Measurements from ENCODE around the gene CACNG8.

CACNG8 gene

GRCh38 chr19:53988981-53989380 lies 26.2 kb downstream of the CACNG8 start:
- Histone ChIP-seq H3K9me3 (replicated peaks in 1 of 2; ENCODE audit: control insufficient read depth in 2 of 2, insufficient read depth in 1 of 2, low read depth in 1 of 2, low read length in 2 of 2) (no peaks in the 10 kb centered on the region), H2BK120ac (ENCODE audit: low read depth, low read length) (no peak overlapping the region), H2AK5ac (ENCODE audit: low read depth, low read length) (no peak overlapping the region), H2BK5ac (ENCODE audit: low read length) (no peak overlapping the region), H4K8ac (ENCODE audit: low read depth, low read length) (no peak overlapping the region), H3K14ac (ENCODE audit: low read length) (no peak overlapping the region), H3K27me3 (ENCODE audit: control insufficient read depth in 3 of 3, insufficient read depth in 3 of 3, low read depth in 1 of 3, low read length in 3 of 3) (peaks cover 0 to 8% (median 0%) of the 10 kb centered on the region in 3 experiments), H3K9ac (ENCODE audit: low read depth, low read length, poor library complexity) (no peak overlapping the region), H3K79me1 (ENCODE audit: low read depth, low read length) (no peaks in the 10 kb centered on the region), H2AFZ (ENCODE audit: low read length) (no peak overlapping the region), H4K91ac (ENCODE audit: low read depth, low read length, poor library complexity) (no peak overlapping the region), H3K23ac (ENCODE audit: low read depth, low read length, poor library complexity) (no peak overlapping the region), H3K27ac (replicated peaks; ENCODE audit: low read length) (no peak overlapping the region), H3K18ac (ENCODE audit: low read length) (no peak overlapping the region), H2BK15ac (ENCODE audit: low read length) (no peak overlapping the region), H2BK12ac (ENCODE audit: low read length) (no peak overlapping the region), H3K4ac (ENCODE audit: low read length) (no peak overlapping the region), H3K4me2 (ENCODE audit: insufficient read depth, low read length, poor library complexity, severe bottlenecking) (no peak overlapping the region), H3K36me3 (replicated peaks in 1 of 2; ENCODE audit: control insufficient read depth in 2 of 2, insufficient read depth in 2 of 2, low read length in 2 of 2) (no peaks in the 10 kb centered on the region), H3K4me1 (ENCODE audit: control insufficient read depth in 2 of 2, insufficient read depth in 1 of 2, low read depth in 1 of 2, low read length in 2 of 2) (peaks cover 3 to 11% of the 10 kb centered on the region in 2 donors), H3K4me3 (ENCODE audit: low read length in 2 of 2) (no peak overlapping the region)
- no peak for DNase-seq (ENCODE audit: low spot score)
- no CpG with 5 or more reads among the region's 6 CpGs for WGBS, 2 donors (ENCODE audit: extremely low coverage in 2 of 2, insufficient read length in 2 of 2, insufficient replicate concordance in 1 of 2)

DNA sequence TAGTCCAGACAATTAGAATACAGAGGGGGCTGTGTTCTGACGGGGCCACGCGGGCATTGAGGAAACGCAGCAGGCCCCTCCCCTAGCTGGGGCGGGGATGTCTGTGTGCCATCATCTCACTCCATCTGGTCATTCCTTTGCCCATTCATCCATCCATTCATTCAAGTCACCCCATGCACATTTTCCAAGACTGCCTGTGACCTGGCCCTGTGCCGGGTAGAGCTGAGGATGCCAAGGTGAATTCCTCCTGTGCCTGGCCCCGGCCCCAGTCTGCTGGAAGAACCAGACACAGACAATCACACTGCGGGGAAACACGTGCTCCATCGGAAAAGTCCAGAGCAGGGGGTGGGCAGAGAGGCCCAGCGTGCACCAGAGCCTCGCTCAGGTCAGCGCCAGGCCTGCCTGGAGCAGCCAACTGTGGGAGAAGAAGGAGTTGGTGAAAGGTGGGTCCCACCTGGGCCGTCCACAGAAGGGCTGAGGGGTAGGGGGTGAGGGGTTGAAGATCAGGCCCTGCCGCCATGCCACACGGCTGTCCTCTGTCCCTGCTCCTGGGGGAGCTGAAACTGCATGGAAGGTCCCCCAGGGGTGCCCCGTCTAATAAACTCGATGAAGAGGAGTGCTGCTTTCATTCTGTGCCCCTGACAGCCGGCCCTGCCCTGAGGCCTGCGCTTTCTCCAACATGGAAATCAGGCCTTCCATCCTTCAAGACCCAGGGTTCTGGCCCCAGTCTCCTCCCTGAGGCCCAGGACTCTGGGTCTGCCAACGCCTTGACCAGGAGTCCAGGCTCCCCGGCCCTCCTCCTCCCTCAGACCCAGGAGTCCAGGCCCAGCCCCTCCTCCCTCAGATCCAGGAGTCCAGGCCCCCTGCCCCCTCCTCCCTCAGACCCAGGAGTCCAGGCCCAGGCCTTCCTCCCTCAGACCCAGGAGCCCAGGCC lies 27.1 kb downstream of the CACNG8 start:
- no CpG with 5 or more reads among the region's 22 CpGs for WGBS, 2 donors (ENCODE audit: extremely low coverage in 2 of 2, insufficient read length in 2 of 2, insufficient replicate concordance in 1 of 2)
- Histone ChIP-seq H2BK15ac (ENCODE audit: low read length) (peak overlapping the region; percentile 23), H2BK5ac (ENCODE audit: low read length) (no peak overlapping the region), H2BK120ac (ENCODE audit: low read depth, low read length) (no peak overlapping the region), H3K18ac (ENCODE audit: low read length) (peak overlapping the region; percentile 15), H3K14ac (ENCODE audit: low read length) (no peak overlapping the region), H2AK5ac (ENCODE audit: low read depth, low read length) (peak overlapping the region; percentile 31), H3K27me3 (ENCODE audit: control insufficient read depth in 3 of 3, insufficient read depth in 3 of 3, low read depth in 1 of 3, low read length in 3 of 3) (peaks cover 0 to 8% (median 0%) of the 10 kb centered on the region in 3 experiments), H3K23ac (ENCODE audit: low read depth, low read length, poor library complexity) (peak overlapping the region; percentile 26), H3K9me3 (replicated peaks in 1 of 2; ENCODE audit: control insufficient read depth in 2 of 2, insufficient read depth in 1 of 2, low read depth in 1 of 2, low read length in 2 of 2) (no peaks in the 10 kb centered on the region), H2BK12ac (ENCODE audit: low read length) (no peak overlapping the region), H4K91ac (ENCODE audit: low read depth, low read length, poor library complexity) (no peak overlapping the region), H3K27ac (replicated peaks; ENCODE audit: low read length) (no peak overlapping the region), H3K4me1 (ENCODE audit: control insufficient read depth in 2 of 2, insufficient read depth in 1 of 2, low read depth in 1 of 2, low read length in 2 of 2) (peaks cover 3 to 12% of the 10 kb centered on the region in 2 donors), H3K36me3 (replicated peaks in 1 of 2; ENCODE audit: control insufficient read depth in 2 of 2, insufficient read depth in 2 of 2, low read length in 2 of 2) (no peaks in the 10 kb centered on the region), H4K8ac (ENCODE audit: low read depth, low read length) (no peak overlapping the region), H2AFZ (ENCODE audit: low read length) (no peak overlapping the region), H3K4me2 (ENCODE audit: insufficient read depth, low read length, poor library complexity, severe bottlenecking) (no peak overlapping the region), H3K79me1 (ENCODE audit: low read depth, low read length) (no peaks in the 10 kb centered on the region), H3K9ac (ENCODE audit: low read depth, low read length, poor library complexity) (no peak overlapping the region), H3K4ac (ENCODE audit: low read length) (no peak overlapping the region), H3K4me3 (ENCODE audit: low read length in 2 of 2) (no peak overlapping the region)
- DNase-seq (ENCODE audit: low spot score): no peak

- H3K27ac ChIP-seq (replicated peaks; ENCODE audit: low read length): no peak within 1 kb of the TSS
- H3K4me3 ChIP-seq (ENCODE audit: low read length in 2 of 2): peak within 1 kb of the TSS; percentile 42 to 66
- H3K4ac ChIP-seq (ENCODE audit: low read length): no peak within 1 kb of the TSS
- no CpG with 5 or more reads among the region's 66 CpGs for WGBS, 2 donors (ENCODE audit: extremely low coverage in 2 of 2, insufficient read length in 2 of 2, insufficient replicate concordance in 1 of 2)
- H4K91ac ChIP-seq (ENCODE audit: low read depth, low read length, poor library complexity): no peak within 1 kb of the TSS
- H2AFZ ChIP-seq (ENCODE audit: low read length): peak within 1 kb of the TSS; percentile 89
- H2BK12ac ChIP-seq (ENCODE audit: low read length): no peak within 1 kb of the TSS
- H2AK5ac ChIP-seq (ENCODE audit: low read depth, low read length): peak within 1 kb of the TSS; percentile 95
- H4K8ac ChIP-seq (ENCODE audit: low read depth, low read length): no peak within 1 kb of the TSS
- peak within 1 kb of the TSS; percentile 67 for H3K4me2 ChIP-seq (ENCODE audit: insufficient read depth, low read length, poor library complexity, severe bottlenecking)
- H3K14ac ChIP-seq (ENCODE audit: low read length): no peak within 1 kb of the TSS
- H2BK5ac ChIP-seq (ENCODE audit: low read length): peak within 1 kb of the TSS; percentile 85
- no peak within 1 kb of the TSS for H3K23ac ChIP-seq (ENCODE audit: low read depth, low read length, poor library complexity)
- no peaks in the 10 kb centered on the region for H3K9me3 ChIP-seq (replicated peaks in 1 of 2; ENCODE audit: control insufficient read depth in 2 of 2, insufficient read depth in 1 of 2, low read depth in 1 of 2, low read length in 2 of 2)
- H2BK120ac ChIP-seq (ENCODE audit: low read depth, low read length): peak within 1 kb of the TSS; percentile 58
- H3K79me1 ChIP-seq (ENCODE audit: low read depth, low read length): no peaks in the 10 kb centered on the region
- DNase-seq (ENCODE audit: low spot score): peak; percentile 43
- no peaks in the 10 kb centered on the region for H3K36me3 ChIP-seq (replicated peaks in 1 of 2; ENCODE audit: control insufficient read depth in 2 of 2, insufficient read depth in 2 of 2, low read length in 2 of 2)
- H3K9ac ChIP-seq (ENCODE audit: low read depth, low read length, poor library complexity): peak within 1 kb of the TSS; percentile 33
- H2BK15ac ChIP-seq (ENCODE audit: low read length): peak within 1 kb of the TSS; percentile 62
- peak within 1 kb of the TSS; percentile 98 for H3K18ac ChIP-seq (ENCODE audit: low read length)
- H3K27me3 ChIP-seq (ENCODE audit: control insufficient read depth in 3 of 3, insufficient read depth in 3 of 3, low read depth in 1 of 3, low read length in 3 of 3): peaks cover 0 to 8% (median 0%) of the 10 kb centered on the region in 3 experiments
- H3K4me1 ChIP-seq (ENCODE audit: control insufficient read depth in 2 of 2, insufficient read depth in 1 of 2, low read depth in 1 of 2, low read length in 2 of 2): peaks cover 3 to 14% of the 10 kb centered on the region in 2 donors
Observed at GRCh38 chr19:53991224-53992113, 28.7 kb downstream of the CACNG8 start, which contains the start of gene CACNG6. CACNG6 (plus strand) TSS chr19:53991637; CDS start chr19:53992878, 1,241 bp downstream.

All from neuronal stem cell (in vitro differentiated cells).